K562 (cell line): ENCODE data around the gene UBR4. TPM values are rescaled to one million over a fixed set of nuclear protein-coding genes. Genes with fewer than 3 reads are reported as not detected.

Source experiments
- NR2F6 ChIP-seq: fragments of 450-650 bp; formaldehyde crosslinking; IDR thresholded peaks from 2 replicates; pipeline ENCODE4 v1.4.0; 2020; ENCODE audit warnings: mild to moderate bottlenecking
- SMAD2 ChIP-seq: fragments of 150-350 bp; IDR thresholded peaks from 2 replicates; pipeline ENCODE4 v1.6.1; 2014; ENCODE audit warnings: low read depth, mild to moderate bottlenecking, low read length
- ZC3H8 ChIP-seq: fragments of 450-650 bp; IDR thresholded peaks from 2 replicates; pipeline ENCODE4 v1.6.1; 2017
- ZNF561 ChIP-seq: fragments of 450-650 bp; formaldehyde crosslinking; conservative IDR thresholded peaks from 2 replicates; pipeline ENCODE4 v1.4.0; 2020; ENCODE audit warnings: mild to moderate bottlenecking, moderate library complexity
- ZNF79 ChIP-seq: fragments of 250-450 bp; sonication (Bioruptor Pico); IDR thresholded peaks from 2 replicates; pipeline ENCODE4 v1.4.0; 2020; ENCODE audit warnings: low read depth, mild to moderate bottlenecking, moderate library complexity
- polyA plus RNA-seq, 8 experiments: library from polyadenylated mRNA; depleted of rRNA in 4 of 8; stranded (reverse) in 5 of 8; unstranded in 3 of 8; fragments of >200 nt; fragmentation: Nextera tagmentation in 2 of 8; fragmentation: Illumina TruSeq in 1 of 8; extraction: Ambion mirVana in 2 of 8; extraction: Trizol in 1 of 8; gene quantifications; 2 replicates each; pipeline versions ENCODE4 v1.2.1 to v1.2.3, GENCODE V29; 2011 to 2014; ENCODE audit warnings: inconsistent platforms in 1 of 8, missing spikeins in 1 of 8
- total RNA-seq, 7 experiments: library from RNA; depleted of rRNA in 6 of 7; stranded (reverse); fragments of >200 nt in 6 of 7; fragmentation: Illumina TruSeq in 2 of 7; extraction: Trizol in 2 of 7; gene quantifications; 2 replicates each; pipeline versions ENCODE4 v1.2.1 to v1.2.3, GENCODE V29; 2011 to 2021; ENCODE audit warnings: low replicate concordance in 1 of 7
- TF ChIP-seq, protein P1 (sequence below): fragments of 450-650 bp; IDR thresholded peaks from 2 replicates; pipeline ENCODE4 v1.6.1; 2016; ENCODE audit warnings: mild to moderate bottlenecking, moderate library complexity
- TF ChIP-seq, protein P2 (sequence below): fragments of 450-650 bp; IDR thresholded peaks from 2 replicates; pipeline ENCODE4 v1.6.1; 2016; ENCODE audit warnings: borderline replicate concordance
- TF ChIP-seq, protein P3 (sequence below): sonication (generic); formaldehyde crosslinking; IDR thresholded peaks from 2 replicates; pipeline ENCODE4 v1.8.1; 2023; ENCODE audit warnings: mild to moderate bottlenecking, missing genetic modification reagents
- TF ChIP-seq, protein P4 (sequence below): sonication (generic); formaldehyde crosslinking; IDR thresholded peaks from 2 replicates; pipeline ENCODE4 v1.4.0; 2020; ENCODE audit warnings: mild to moderate bottlenecking, missing genetic modification reagents

The UBR4 gene
- total and polyA plus RNA-seq, 9 of the 15 experiments (the other 6 are each of a cell fraction or from before 2014, with no cell fraction given), result 55.4 to 277 (median 123) TPM

DNA sequence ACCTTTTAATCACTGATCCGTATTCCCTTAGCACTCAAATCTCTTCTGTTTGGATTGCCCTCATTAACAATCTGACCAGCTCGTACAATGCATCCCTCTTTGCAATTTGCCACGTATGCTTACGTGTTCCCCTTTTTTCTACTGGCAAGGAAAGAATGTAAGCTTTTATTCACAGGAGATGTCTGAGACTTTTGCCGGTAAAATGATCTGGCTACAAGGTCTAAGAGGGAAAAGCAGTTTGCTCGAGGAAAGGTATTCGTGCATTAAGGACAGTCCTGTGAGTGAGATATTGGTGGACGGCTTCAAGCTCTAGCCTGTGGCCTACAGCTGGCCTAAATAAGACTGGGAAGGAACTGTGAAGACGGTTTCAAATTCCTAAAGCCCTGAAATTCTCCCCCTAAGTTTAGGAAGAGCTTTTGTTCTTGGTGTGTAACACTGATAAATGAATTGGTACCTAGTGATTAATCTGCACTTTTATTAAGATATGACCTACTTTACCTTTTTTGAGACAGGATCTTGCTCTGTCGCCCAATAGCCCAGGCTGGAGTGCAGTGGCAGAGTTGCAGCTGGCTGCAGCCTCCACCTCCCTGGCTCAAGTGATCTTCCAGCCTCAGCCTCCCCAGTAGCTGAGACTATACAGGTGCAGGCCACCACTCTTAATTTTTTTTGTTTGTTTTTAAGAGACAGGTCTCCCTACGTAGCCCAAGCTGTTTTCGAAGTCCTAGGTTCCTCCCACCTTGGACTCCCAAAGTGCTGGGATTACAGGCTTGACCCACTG is 895 bp upstream of the UBR4 start (continued):
- TF ChIP-seq, protein P1, sequence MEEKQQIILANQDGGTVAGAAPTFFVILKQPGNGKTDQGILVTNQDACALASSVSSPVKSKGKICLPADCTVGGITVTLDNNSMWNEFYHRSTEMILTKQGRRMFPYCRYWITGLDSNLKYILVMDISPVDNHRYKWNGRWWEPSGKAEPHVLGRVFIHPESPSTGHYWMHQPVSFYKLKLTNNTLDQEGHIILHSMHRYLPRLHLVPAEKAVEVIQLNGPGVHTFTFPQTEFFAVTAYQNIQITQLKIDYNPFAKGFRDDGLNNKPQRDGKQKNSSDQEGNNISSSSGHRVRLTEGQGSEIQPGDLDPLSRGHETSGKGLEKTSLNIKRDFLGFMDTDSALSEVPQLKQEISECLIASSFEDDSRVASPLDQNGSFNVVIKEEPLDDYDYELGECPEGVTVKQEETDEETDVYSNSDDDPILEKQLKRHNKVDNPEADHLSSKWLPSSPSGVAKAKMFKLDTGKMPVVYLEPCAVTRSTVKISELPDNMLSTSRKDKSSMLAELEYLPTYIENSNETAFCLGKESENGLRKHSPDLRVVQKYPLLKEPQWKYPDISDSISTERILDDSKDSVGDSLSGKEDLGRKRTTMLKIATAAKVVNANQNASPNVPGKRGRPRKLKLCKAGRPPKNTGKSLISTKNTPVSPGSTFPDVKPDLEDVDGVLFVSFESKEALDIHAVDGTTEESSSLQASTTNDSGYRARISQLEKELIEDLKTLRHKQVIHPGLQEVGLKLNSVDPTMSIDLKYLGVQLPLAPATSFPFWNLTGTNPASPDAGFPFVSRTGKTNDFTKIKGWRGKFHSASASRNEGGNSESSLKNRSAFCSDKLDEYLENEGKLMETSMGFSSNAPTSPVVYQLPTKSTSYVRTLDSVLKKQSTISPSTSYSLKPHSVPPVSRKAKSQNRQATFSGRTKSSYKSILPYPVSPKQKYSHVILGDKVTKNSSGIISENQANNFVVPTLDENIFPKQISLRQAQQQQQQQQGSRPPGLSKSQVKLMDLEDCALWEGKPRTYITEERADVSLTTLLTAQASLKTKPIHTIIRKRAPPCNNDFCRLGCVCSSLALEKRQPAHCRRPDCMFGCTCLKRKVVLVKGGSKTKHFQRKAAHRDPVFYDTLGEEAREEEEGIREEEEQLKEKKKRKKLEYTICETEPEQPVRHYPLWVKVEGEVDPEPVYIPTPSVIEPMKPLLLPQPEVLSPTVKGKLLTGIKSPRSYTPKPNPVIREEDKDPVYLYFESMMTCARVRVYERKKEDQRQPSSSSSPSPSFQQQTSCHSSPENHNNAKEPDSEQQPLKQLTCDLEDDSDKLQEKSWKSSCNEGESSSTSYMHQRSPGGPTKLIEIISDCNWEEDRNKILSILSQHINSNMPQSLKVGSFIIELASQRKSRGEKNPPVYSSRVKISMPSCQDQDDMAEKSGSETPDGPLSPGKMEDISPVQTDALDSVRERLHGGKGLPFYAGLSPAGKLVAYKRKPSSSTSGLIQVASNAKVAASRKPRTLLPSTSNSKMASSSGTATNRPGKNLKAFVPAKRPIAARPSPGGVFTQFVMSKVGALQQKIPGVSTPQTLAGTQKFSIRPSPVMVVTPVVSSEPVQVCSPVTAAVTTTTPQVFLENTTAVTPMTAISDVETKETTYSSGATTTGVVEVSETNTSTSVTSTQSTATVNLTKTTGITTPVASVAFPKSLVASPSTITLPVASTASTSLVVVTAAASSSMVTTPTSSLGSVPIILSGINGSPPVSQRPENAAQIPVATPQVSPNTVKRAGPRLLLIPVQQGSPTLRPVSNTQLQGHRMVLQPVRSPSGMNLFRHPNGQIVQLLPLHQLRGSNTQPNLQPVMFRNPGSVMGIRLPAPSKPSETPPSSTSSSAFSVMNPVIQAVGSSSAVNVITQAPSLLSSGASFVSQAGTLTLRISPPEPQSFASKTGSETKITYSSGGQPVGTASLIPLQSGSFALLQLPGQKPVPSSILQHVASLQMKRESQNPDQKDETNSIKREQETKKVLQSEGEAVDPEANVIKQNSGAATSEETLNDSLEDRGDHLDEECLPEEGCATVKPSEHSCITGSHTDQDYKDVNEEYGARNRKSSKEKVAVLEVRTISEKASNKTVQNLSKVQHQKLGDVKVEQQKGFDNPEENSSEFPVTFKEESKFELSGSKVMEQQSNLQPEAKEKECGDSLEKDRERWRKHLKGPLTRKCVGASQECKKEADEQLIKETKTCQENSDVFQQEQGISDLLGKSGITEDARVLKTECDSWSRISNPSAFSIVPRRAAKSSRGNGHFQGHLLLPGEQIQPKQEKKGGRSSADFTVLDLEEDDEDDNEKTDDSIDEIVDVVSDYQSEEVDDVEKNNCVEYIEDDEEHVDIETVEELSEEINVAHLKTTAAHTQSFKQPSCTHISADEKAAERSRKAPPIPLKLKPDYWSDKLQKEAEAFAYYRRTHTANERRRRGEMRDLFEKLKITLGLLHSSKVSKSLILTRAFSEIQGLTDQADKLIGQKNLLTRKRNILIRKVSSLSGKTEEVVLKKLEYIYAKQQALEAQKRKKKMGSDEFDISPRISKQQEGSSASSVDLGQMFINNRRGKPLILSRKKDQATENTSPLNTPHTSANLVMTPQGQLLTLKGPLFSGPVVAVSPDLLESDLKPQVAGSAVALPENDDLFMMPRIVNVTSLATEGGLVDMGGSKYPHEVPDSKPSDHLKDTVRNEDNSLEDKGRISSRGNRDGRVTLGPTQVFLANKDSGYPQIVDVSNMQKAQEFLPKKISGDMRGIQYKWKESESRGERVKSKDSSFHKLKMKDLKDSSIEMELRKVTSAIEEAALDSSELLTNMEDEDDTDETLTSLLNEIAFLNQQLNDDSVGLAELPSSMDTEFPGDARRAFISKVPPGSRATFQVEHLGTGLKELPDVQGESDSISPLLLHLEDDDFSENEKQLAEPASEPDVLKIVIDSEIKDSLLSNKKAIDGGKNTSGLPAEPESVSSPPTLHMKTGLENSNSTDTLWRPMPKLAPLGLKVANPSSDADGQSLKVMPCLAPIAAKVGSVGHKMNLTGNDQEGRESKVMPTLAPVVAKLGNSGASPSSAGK, result no peak
- TF ChIP-seq ZNF79 (CRISPR knock-in tag) (no peak), ZNF561 (CRISPR knock-in tag) (no peak), NR2F6 (CRISPR knock-in tag) (no peak), SMAD2 (no peak), ZC3H8 (no peak)
- TF ChIP-seq, protein P2, sequence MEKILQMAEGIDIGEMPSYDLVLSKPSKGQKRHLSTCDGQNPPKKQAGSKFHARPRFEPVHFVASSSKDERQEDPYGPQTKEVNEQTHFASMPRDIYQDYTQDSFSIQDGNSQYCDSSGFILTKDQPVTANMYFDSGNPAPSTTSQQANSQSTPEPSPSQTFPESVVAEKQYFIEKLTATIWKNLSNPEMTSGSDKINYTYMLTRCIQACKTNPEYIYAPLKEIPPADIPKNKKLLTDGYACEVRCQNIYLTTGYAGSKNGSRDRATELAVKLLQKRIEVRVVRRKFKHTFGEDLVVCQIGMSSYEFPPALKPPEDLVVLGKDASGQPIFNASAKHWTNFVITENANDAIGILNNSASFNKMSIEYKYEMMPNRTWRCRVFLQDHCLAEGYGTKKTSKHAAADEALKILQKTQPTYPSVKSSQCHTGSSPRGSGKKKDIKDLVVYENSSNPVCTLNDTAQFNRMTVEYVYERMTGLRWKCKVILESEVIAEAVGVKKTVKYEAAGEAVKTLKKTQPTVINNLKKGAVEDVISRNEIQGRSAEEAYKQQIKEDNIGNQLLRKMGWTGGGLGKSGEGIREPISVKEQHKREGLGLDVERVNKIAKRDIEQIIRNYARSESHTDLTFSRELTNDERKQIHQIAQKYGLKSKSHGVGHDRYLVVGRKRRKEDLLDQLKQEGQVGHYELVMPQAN, result peak; percentile 9; the same call in 1 of the 2 replicates
- TF ChIP-seq, protein P3, sequence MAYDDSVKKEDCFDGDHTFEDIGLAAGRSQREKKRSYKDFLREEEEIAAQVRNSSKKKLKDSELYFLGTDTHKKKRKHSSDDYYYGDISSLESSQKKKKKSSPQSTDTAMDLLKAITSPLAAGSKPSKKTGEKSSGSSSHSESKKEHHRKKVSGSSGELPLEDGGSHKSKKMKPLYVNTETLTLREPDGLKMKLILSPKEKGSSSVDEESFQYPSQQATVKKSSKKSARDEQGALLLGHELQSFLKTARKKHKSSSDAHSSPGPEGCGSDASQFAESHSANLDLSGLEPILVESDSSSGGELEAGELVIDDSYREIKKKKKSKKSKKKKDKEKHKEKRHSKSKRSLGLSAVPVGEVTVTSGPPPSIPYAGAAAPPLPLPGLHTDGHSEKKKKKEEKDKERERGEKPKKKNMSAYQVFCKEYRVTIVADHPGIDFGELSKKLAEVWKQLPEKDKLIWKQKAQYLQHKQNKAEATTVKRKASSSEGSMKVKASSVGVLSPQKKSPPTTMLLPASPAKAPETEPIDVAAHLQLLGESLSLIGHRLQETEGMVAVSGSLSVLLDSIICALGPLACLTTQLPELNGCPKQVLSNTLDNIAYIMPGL (CRISPR knock-in tag), result no peak
- TF ChIP-seq, protein P4, sequence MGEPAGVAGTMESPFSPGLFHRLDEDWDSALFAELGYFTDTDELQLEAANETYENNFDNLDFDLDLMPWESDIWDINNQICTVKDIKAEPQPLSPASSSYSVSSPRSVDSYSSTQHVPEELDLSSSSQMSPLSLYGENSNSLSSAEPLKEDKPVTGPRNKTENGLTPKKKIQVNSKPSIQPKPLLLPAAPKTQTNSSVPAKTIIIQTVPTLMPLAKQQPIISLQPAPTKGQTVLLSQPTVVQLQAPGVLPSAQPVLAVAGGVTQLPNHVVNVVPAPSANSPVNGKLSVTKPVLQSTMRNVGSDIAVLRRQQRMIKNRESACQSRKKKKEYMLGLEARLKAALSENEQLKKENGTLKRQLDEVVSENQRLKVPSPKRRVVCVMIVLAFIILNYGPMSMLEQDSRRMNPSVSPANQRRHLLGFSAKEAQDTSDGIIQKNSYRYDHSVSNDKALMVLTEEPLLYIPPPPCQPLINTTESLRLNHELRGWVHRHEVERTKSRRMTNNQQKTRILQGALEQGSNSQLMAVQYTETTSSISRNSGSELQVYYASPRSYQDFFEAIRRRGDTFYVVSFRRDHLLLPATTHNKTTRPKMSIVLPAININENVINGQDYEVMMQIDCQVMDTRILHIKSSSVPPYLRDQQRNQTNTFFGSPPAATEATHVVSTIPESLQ (CRISPR knock-in tag), result peak; percentile 92; the same call in 1 of the 2 replicates
